Stimulated activated CD4-positive, alpha-beta T cell treated with anti-CD3 and anti-CD28 coated beads, Interleukin-1b, Interleukin-23, amount 100 ng/mL, for 48 hours (primary cell): ENCODE results near the gene ACO2.
A peak's percentile ranks its signal among the peaks of the same experiment; 100 is the strongest.
"Not testable (repeated sequence)": the region's sequence is repeated elsewhere in the genome, so short reads cannot be mapped to it uniquely, and the experiment has no call there.

Source experiments
- DNase-seq: peaks from one replicate; pipeline ENCODE4 v3.0.0-alpha.2; 2020

ACO2 gene

DNA sequence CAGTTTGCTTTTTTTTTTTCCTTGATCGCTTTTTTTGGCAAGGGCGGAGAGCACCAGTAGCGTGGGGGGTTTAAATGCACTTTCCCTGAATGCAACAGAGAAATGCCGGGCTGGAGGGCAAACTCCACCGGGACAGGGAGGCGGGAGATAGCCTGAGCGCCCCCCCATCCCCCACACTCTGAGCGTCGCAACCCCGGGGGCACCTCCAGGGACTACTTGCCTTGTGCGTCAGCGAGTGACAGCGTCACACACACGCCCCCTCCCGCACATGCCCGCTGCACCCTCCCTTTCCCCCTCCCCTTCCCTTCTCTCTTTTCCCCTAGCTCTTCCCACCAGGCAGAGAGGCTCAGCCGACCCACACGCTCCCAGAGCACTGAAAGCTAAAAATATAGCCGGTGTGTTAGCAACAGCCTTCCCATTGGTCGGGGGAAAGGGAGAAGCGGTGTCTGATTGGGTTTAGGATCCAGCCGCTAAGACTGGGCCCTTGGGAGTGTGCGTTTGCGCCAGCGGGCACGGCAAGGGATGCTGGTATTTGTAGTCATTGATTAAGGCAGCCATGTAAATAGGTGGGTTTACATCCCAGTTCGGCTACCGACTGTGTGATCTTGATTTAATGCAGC lies 20.6 kb upstream of the ACO2 start:
- DNase-seq: peak; percentile 93

DNA sequence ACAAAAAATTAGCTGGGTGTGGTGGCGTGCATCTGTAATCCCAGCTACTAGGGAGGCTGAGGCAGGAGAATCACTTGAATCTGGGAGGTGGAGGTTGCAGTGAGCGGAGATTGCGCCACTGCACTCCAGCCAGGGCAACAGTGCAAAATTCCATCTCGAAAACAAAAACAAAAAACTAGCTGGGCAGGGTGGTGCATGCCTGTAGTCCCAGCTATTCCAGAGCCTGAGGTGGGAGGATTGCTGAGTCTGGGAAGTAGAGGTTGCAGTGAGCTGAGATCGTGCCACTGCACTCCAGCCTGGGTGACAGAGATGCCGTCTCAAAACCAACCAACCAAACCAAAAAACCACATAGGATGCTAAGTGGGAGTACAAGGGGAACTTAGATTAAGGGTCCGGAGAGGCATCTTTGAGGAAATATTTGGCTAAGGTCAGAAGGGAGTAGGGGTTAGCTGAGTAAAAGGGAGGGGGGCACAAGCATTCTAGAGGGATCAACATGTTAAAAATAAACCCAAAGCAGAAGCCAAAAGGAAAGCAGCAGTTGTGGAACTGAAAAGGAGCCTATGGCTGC lies 10.7 kb upstream of the ACO2 start:
- no peak for DNase-seq

DNA sequence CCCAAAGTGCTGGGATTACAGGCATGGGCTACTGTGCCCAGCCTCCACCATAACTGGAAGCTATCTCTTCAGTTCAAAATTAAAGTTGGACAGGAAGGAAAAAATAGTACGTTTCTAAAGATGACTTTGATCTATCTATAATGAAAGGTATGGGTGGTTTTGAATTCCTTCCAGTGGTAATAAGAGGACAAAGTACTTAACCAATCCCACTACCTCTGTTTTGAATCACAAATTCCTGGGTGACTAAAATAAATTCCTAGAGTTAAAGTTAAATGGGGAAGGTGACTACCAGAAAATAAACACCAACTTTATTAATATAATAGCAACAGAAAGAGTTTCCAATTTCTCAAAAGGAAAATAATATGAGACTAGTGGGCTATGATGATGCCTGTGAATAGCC lies 9.5 kb upstream of the ACO2 start:
- no peak for DNase-seq

DNA sequence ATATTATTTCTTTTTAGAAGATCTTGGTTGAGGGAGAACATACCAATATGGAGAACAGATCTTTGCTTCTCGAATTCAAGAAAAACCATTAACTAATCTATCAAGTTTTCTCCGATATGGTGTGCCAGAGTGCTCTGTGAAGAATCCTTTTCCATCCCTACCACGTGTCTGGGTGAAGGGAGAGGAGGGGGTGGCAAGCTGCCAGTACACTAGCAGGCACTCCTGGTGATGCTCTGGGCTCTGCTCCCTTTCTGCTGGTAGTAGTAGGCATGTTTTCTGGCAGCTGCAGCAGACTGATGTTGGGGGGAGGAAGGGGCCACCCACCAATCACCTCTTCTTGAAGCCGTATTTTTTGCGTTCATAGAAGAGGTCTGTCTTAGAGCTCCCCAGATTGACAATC lies 8.8 kb upstream of the ACO2 start:
- not testable (repeated sequence) for DNase-seq

DNA sequence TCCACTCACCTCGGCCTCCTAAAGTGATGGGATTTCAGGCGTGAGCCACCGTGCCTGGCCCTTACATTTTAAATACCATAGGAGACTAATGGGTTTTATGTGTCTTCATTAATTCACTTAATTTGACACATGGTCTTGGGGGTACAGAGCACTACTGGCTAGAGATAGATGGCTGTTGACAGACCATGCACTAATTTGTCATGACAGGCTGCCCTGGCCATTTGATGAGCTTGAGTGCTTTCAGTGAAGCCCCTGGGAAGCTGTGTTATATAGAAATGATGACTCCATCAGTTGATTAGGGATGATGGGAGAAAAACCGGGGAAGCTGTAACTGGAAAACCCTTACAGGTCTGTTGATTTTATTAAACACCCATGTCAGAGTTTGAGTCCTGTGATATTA lies 7.0 kb upstream of the ACO2 start:
- DNase-seq: no peak

DNA sequence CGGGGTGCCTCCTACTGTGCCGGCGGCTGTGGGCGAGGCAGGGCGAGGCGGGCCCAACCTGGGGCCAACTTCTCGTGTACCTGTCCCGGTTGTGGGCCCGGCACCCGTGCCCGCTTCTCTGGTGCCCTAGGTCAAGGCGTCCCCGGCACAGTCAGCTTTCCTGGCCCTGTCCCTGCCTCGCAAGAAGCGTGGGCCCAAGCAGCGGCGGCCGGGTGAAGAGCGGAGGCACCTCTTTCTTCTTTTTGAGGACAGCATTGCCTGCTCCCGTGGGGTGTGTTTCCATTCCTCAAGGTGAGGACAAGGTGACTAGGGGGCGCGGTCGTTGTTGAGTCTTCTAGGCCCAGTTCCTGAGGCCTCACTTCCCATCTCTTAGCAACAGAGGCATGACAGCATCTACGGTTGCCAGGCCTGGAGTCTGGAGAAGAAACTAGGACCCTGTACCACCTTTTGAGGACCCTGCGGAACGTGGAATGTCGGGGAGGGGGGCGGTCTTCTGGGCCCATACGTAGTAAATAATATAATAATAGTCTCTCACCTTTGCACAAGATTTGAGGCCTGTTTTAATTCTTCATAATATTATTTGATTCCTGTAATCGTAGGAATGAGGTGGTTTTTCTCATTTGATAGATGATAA lies 418 bp downstream of the ACO2 start:
- no peak for DNase-seq

DNA sequence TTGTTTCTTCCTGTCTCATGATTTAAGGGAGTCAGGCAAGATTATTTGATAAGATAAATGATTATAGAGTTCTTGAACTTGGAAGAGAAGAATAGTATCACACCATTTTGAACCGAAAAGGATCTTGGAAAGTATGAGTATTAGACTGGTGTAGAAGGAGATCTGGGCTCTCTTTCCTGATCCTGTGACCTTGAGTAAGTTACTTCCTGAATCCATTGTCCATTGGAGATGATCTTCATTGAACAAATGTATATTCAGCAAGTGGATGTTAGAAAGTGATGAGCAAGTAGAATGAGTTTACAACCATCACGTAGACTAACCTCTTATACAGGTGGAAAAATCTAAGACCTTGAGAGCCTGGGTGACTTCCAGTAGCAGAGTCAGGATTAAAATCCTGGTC lies 2.0 kb downstream of the ACO2 start:
- no peak for DNase-seq

DNA sequence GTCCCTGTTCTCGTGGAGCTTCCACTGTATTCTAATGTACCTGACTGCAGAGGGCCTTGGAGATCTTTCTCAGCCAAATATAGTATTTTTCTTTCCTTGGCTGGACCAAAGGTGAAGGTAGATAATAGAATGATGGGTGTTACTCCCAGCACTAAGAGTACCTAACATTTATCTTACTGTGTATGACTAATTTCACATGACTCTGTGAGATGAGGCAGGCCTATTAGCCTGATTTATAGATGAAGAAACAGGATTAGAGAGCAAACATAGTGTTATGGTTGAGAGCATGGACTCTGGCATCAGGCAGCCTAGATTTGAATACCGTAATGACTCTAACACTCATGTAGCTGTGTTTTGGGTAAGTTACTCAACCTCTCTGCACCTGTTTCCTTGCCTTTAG lies 2.7 kb downstream of the ACO2 start:
- DNase-seq: no peak

DNA sequence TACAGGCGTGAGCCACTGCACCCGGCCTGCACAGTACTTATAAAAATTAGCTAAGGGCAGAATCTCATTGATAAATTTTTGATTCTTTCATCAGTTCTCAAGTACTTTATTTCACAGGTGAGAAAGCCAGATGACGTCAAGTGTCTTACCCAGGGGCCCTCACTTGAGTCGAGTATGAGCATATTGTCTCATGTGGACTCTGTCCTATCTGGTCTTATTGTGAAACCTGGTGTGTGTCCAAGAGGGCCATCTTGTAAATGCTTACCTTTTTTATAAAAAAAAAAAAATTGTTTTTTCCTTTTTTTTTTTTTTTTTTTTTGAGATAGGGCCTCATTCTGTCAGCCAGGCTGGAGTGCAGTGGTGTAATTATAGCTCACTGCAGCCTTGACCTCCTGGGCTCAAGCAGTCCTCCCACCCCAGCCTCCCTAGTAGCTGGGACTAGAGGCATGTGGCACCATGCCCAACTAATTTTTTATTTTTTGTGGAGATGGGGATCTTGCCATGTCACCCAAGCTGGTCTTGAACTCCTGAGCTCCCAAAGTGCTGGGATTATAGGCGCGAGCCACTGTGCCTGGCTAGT lies 6.0 kb downstream of the ACO2 start:
- no peak for DNase-seq

DNA sequence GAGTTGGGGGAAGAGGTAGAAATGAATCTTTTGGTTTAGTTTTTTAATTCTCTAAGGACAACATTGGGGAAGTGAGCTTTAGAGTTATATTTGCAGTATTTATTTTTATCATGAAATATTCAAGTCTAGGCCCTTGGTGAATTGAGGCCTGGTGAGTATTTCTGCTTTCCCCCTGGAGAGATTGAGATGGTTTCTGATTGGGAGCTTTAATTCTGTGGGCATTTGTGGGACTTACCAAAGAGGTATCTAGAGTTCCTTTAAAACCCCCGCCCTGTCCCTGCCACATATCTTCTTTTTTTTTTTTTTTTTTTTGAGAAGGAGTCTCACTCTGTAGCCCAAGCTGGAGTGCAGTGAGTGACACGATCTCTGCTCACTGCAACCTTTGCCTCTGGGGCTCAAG lies 9.6 kb downstream of the ACO2 start:
- no peak for DNase-seq

DNA sequence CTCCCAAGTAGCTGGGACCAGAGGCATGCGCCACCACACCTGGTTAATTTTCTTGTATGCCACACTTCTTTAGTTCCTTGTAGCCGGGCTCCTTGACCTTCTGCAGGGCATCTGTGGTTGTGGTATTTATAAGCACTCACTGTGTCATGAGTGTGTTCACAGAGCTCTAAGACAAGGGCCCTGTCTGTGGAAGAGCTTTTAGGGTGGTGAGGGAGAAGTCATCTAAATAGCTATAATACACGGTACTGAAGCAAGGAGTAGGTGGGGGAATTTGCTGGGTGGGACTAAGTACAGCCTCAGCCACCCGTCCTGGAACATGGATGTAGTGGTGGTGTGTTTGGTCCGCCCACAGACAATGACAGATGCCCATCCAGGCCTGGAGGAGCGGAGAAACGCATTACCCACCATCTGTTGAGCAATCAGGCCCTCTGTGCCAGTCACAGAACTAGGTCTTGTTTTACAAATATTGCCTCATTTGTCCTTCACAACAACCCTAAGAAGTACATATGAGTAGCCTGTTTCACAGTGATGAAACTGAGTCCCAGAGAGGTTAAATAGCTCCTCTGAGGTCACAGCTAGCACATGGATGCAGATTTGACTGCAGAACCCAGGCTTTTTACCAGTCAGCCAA lies 10.1 kb downstream of the ACO2 start:
- peak; percentile 13 for DNase-seq

DNA sequence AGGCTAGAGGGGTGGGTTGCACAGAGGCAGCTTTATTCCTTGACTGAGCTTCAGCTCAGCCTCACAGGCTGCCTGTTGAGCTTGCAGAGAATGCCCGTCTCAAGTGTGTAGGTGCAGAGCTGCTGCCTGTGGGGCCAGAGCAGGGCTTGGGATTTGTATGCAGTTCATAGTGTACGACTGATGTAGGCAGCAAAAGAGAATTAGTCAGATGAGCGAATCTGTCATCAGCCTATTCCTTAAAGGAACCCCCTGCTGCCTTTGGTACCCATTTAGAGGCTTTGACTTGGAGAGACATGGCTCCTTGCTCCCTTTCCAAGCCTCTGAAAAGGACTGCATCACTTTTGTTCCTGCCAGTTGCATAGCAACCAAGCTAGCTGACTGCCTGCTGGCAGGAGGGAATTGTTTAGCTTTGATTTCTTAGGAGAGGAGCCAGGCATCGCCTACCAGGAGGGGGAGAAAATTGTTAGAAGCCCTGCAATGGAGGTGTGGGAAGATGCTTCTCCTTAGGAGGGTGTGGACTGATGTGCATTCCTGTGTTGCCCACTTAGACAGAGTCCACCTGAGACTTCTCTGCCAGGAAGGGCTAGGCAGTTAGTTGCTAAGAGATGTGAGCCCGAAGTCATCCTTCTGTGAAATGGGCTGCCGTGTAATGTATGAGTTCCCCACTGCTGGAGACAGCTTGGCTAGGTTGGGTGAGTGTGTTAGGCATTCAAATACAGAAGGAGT lies 10.9 kb downstream of the ACO2 start:
- DNase-seq: no peak

DNA sequence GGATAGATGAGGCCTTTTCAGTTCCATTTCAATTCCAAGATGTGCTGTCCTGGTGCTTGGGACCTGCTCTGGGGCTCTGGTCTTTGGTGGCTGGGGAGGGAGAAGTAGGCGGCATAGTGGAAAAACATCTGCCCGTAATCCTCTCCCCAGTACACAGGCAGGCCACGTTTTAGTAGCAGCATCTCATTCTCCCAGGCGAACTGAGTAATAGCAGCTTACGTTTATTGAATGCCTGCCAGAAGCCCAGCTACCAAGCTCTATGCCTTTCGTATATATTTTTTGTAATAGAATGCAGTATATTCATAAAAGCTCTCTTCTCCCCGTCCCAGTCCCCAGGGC lies 11.4 kb downstream of the ACO2 start:
- DNase-seq: no peak

DNA sequence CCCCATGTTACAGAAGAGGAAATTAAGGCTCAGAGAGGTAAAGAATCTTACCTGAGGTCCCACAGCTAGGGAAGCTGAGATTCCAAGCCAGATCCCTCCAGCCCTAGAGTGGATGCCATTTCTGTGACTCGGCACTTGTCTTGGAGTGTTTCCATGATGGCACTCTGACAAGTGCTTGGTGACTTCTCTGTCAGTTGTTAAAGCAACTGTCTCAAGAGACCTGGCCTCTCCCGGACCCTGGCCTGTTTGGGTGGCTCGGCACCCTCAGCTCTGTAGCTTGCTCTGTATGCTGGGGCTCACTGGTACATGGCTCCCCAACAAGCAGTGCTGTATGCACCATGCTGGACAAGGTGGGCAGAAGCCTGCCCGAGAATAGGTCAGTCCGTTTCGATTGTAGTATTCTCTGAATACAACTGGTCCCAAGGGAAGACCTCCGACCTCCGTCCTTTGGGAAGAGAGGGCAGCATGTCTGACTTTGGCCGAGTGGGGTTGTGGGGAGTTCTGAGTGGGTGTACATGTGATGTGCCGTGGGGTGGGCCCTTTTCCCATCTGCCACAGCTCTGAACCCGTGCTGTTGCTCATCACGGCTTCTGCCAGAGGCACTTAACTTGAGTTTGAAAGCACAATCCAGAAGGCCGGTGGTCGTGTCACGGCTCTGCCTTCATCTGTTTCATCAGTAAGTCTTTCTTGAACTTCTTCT lies 12.4 kb downstream of the ACO2 start:
- no peak for DNase-seq

DNA sequence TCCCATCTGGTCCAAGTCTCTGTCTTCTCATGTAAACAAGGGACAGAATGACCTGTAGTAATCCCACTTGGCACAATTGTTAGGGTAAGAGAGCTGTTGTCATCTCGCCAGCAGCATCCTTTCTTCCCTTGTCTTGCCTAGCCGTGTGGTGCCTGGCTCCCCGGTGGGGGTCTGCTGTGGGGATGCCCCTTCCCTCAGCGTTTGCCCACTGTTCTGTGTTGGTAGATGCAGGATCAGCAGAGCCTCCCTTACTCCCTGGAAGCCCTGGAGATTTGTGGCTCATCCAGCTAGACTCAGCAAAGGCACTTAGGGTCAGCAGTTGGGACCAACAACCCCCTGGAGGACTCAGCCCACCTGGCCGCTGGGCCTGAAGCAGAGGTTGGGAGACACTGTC lies 13.0 kb downstream of the ACO2 start:
- no peak for DNase-seq

DNA sequence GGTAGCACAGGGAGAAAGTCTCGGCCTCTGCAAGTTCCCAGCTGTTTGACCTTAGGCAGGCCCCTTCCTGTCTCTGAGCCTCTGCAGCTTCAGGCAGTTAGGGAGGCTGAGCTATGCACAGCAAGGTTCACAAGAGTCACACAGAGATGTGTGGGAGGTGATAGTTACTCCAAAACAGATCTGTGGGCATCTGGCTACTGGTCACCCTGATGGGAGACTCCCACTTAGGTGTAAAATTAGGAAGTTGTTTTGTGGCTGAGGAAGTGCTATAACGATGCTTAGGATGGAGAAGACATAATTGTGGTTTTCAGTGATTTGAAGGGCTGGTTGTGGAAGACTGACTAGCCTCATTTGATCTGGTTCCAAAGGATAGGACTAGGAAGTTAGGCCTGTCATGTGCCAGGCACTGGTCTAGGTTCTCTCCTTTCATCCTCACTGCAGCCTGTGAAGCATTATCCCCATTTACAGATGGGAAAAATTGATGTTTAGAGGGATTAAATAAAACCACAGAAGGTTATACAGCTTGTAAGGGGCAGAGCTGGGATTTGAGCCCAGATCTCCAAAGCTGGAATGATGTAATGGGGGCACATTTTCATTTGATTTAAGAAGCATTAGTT lies 13.5 kb downstream of the ACO2 start:
- DNase-seq: no peak

DNA sequence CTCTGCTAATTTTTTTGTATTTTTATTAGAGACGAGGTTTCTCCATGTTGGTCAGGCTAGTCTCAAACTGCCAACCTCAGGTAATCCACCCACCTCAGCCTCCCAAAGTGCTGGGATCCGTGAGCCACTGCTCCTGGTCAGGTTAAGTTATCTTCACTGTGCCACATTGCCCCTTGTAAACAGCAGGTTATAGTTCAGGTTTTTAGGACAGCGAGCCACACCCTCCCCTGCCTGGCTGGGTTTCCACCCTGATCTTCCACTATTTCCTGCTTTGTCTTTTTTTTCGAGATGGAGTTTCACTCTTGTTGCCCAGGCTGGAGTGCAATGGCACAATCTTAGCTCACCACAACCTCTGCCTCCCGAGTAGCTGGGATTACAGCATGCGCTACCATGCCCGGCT lies 16.1 kb downstream of the ACO2 start:
- DNase-seq: no peak

DNA sequence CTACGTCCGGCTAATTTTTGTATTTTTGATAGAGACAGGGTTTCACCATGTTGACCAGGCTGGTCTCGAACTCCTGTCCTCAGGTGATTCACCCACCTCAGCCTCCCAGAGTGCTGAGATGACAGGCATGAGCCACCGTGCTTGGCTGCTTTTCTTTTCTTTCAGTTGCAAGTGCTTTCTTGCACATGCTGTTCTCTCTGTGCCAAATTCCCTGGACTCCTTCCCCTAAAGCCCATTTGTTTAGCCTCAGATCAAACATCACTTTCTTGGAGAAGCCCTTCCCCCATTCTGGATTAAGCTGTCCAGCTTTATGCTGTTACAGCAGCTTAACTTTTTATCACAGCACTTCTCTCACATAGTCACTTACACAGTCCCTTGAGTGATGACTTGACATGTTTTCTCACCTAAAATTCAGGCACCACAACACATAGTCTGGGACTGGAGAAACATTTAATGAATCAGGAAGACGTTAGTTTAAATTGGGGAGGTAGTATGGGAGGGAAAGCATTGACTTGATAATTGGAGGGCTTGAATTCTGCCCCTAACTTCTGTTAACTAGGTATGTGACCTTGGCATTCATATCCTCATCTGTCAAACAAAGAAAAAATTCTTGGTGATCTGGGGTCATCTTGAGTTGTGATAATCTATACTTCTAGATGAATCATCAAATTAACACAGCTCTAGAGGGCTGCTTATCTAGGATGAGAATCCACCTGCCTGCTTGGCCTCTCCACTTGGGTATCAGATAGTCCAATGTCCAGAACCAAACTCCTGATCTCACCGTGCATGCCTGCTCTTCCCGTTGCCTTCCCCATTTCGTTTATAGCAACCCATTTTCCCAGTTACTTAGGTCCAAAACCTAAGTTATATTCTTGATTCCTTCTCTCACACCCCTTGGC lies 18.4 kb downstream of the ACO2 start:
- no peak for DNase-seq

DNA sequence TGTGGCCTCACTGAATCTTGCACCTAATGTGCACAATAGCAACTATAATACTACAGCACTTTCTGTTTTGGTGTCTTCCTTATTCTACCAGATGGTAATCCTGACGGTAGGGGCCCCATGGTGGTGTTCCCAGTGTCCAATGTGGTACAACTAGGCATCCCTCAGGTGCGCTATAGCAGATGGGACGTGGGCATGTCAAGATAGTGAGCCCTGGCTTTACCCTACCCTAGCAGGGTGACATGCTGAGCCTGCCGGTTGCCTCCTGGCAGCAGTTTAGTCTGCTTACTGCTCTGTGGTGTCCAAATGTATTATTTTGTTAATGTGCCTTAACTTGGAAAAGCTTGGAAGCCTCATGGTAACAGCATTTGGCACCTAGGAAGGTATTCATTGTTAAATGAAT lies 19.2 kb downstream of the ACO2 start:
- no peak for DNase-seq

DNA sequence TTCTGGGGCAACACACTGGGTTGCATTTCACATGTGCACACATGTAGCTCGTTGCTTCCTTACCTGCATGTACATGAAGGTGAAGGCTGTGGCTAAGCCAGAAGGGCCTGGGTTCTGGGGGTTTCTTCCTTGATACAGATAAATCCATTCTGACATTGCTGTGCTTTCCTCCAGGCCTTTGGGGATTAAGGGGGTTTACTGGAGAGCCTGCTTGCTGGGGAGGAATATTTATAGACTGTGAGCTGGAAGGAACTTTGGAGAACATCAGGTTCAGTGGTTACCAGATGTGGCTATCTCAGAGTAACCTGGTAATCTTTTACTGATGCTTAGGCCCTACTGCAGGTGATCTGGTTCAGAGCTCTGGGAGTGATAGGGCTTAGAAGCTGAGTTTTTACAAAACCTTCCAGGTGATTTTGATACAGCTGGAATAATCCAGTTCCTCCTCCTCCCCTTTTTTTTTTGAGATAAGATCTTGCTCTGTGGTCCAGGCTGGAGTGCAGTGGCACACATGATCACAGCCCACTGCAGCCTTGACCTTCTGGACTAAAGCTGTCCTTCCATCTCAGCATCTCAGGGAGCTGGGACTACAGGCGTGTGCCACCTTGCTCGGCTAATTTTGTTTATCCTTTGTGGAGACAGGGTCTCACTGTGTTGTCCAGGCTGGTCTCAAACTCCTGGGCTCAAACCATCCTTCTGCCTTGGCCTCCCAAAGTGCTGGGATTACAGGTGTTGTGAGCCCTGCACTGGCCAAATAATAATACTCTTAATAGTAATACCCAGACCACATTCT lies 19.9 kb downstream of the ACO2 start:
- no peak for DNase-seq
